DMS 273 treated with DMSO at 0.1 percent for 48 hours (cell line): ENCODE results near the gene LIAS.
"Not testable (repeated sequence)": the region's sequence is repeated elsewhere in the genome, so short reads cannot be mapped to it uniquely, and the experiment has no call there.

Experiments
- DNase-seq: peaks from one replicate; lab custom pipeline; 2025; lab: John Stamatoyannopoulos, UW

LIAS gene

GRCh38 chr4:39452860-39453587 is 5.8 kb upstream of the LIAS start:
- no peak for DNase-seq

GRCh38 chr4:39453738-39454137 is 5.1 kb upstream of the LIAS start:
- no peak for DNase-seq

GRCh38 chr4:39455486-39455885 is 3.4 kb upstream of the LIAS start:
- DNase-seq = no peak

- DNase-seq = no peak
Observed at GRCh38 chr4:39456946-39457763, 1.7 kb upstream of the LIAS start.

- not testable (repeated sequence) for DNase-seq
Observed at GRCh38 chr4:39458161-39458504, 723 bp upstream of the LIAS start.

GRCh38 chr4:39464886-39465501 is 6.1 kb downstream of the LIAS start:
- no peak for DNase-seq

DNA sequence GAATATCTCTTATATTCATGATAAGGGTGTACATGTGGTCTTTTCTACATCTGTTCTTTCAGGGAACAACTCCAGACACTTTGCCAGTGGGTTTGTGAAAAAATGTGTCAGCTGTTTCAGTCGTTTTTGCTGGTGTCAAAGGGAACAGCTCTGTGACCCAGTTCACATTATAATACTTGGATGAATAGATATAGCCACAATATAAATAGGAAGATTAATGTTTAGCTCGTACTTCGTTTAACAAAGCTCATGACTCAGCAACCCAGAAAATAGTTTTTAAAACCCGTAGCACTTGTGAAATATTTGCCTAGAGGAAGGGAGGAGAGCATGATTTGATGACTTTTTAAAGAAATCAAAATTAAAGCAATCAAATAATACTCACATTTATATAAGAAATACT is 7.9 kb downstream of the LIAS start:
- DNase-seq = no peak

DNA sequence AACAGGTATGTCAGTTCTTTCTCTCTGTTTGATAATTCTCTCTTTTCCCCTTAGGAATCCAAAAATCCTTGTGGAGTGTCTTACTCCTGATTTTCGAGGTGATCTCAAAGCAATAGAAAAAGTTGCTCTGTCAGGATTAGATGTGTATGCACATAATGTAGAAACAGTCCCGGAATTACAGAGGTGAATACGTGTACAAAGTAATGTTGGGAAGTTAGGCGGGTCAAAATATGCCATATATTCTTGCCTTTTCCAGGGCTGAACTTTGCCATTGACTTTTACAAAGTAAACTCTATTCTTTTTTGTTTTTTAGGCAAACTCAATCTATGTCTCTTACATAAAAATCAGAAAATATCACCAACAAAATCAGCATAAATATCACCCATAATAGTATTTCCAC is 8.6 kb downstream of the LIAS start:
- no peak for DNase-seq

GRCh38 chr4:39469429-39470077 is 10.7 kb downstream of the LIAS start:
- no peak for DNase-seq

DNA sequence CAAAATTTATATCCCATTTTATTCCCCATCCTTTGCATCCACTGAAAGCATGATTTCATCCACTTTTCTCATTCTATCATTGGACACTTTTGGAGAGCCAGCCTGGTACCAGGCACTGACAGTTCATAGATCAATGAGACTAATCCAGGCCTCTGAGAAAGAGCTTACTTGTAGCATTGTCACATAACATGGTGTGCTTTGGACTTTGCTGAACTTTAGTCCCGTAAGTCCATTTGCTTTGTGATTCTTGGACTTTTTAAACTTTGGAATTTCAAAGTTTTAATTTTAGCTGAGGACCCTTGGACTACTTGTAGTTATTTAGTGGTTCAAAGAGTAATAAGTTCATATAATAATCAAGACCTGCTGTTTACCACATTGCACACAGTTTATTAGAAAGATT is 11.5 kb downstream of the LIAS start:
- no peak for DNase-seq

DNA sequence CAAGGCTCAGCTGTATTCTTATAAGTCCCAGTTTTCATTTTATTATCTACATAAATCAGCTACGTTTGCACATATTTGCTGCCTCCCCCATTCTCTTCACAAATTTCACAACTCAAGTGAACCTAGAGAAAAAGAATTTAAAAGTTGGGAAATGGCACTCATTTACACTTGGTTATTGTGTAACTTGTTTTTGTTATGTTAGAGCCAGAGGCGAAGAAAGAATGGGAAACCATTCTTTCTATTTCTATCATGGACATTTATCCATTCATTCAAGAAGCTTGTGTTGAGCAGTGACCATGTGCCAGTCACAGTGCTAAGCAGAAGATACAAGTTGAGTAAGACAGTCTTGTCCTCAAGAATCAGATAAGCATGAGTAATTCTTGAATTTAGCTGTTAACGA is 13.5 kb downstream of the LIAS start:
- no peak for DNase-seq

DNA sequence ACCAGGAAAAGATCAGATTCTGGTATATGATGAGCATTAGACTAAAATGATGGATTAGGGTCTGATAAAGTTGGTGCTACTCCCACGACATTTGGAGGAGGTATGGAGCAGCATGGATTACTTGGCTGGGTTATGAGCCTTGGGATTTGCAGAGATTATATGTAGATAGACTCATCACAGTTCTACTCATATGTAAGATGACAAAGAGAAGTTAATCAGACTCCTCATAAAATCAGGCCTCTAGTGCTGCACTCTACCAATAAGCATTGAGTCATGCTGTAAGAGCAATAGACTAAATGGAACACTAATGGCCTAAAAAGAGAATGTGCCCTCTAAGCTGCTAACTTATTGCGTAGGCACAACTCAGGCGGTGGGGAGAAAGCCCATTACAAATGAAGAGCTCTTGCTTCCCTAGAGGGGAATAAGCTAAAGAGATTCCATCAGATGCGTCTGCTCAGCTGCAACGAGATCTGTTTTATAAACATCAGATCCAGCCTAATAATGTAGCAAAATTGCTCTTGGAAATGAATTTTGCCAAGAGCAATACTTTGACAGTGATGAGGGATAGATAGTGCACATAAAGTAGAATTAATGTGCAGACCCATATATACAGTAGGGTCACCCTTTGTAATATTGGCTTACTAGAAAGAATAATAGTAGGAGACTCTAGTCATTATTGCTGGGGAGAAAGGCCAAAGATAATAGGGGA is 17.5 kb downstream of the LIAS start:
- DNase-seq = no peak

DNA sequence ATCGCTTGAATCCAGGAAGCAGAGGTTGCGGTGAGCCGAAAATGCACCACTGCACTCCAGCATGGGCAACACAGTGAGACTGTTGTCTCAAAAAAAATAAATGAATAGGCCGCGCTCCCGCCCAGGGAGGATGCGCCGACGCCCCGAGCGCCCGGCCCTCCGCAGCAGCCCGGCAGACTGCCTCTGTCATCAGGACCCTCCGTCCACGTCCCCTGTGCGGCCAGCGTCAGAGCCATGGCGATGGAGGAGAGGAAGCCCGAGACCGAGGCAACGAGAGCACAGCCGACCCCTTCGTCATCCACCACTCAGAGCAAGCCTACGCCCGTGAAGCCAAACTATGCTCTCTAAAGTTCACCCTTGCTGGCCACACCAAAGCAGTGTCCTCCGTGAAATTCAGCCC is 21.4 kb downstream of the LIAS start:
- DNase-seq = no peak

DNA sequence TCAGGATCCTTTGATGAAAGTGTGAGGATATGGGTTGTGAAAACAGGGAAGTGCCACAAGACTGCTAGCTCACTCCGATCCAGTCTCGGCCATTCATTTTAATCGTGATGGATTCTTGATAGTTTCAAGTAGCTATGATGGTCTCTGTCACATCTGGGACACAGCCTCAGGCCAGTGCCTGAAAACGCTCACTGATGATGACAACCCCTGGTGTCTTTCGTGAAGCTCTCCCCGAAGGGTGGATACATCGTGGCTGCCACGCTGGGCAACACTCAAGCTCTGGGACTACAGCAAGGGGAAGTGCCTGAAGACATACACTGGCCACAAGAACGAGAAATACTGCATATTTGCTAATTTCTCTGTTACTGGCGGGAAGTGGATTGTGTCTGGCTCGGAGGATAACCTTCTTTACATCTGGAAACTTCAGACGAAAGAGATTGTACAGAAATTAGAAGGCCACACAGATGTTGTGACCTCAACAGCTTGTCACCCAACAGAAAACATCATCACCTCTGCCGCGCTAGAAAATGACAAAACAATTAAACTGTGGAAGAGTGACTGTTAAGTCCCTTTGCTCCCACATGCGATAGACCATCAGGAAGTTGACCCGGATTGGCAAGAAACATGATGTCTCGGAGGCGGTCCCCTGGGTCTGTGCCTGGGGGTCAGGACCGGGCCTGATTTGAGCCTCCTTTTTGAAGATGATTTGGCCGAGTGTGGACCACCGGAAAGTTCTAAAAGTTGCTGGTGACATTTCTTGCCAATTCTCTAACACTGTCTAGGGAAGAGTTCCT is 22.2 kb downstream of the LIAS start:
- DNase-seq = no peak

GRCh38 chr4:39484582-39485272 is 25.9 kb downstream of the LIAS start:
- no peak for DNase-seq

GRCh38 chr4:39486221-39486804 is 27.5 kb downstream of the LIAS start:
- no peak for DNase-seq

DNA sequence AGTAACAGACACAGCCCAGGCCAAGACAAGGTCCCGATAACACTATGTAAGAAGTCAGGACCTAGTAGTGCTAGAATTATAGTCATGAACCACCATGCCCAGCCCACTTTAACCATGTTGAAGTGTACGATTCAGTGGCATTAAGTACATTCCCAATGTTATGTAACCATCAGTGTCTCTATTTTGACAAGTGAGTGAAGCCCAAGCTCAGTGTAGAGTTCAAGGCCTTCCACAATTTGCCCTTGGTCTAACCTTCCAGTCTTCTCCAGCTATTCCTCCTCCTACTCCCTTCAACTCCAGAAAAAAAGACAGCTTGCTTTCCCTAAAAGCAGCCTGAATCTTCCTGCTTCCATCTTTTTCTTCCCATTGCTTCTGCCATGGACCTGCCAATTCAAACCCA is 31.5 kb downstream of the LIAS start:
- DNase-seq = no peak

GRCh38 chr4:39494354-39494753 is 35.5 kb downstream of the LIAS start:
- DNase-seq = no peak

DNA sequence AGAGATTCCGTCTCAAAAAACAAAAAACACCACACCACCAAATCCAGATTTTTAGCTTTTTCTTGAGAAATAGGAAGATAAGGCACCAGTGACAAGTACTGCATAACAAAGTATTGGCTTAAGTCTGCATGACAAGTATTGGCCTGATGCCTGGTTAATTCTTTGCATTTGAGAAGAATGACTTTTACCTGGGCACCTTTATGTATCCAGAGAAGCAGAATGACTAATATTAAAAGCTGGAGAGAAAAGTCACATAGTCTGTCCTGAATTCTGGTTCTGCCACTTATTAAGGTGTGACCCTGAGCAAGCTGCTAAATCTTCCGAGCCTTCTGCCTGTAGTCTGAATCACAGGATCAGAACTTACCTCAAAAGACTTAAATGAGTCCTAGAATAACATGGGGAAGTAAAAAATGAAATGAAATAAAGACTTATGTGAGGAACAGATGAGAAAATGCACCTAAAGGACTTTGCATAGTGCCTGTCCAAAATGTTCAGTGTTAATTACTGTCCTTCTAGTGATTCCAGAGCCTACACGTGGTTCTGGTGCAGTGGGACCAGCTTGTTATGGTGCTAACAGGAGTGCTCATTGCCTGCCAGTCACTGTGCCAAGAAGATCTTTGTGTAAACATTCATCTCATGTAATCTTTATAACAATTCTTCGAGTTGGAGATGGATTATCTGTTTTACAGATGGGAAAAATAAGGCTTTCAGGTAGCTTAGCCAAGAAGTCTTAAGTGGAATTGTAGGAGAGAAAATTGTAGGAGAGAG is 36.8 kb downstream of the LIAS start:
- DNase-seq = no peak
